Fibroblast of lung (primary cell): Measurements from ENCODE around the gene XPO6. TPM values are rescaled to one million over a fixed set of nuclear protein-coding genes. Genes with fewer than 3 reads are reported as not detected.

ENCODE experiments used
- DNase-seq, 2 donors: peaks; one replicate each; pipeline versions ENCODE4 v3.0.0 to v3.0.0-alpha.2; 2010; ENCODE audit warnings: low read depth in 2 of 2
- H2AFZ ChIP-seq: 2 replicates; pipeline ENCODE4 v1.5.1; 2012; ENCODE audit warnings: low read length, control low read depth, inconsistent platforms
- H3K27ac ChIP-seq: 2 replicates; pipeline ENCODE4 v1.5.1; 2011; ENCODE audit warnings: low read length, control low read depth; ENCODE audit not compliant: insufficient read depth
- H3K27me3 ChIP-seq: 2 replicates; pipeline ENCODE4 v1.5.1; 2011; ENCODE audit warnings: mild to moderate bottlenecking, low read length; ENCODE audit not compliant: control insufficient read depth, insufficient read depth
- H3K36me3 ChIP-seq: 2 replicates; pipeline ENCODE4 v1.5.1; 2011; ENCODE audit warnings: low read length; ENCODE audit not compliant: control insufficient read depth, insufficient read depth
- H3K4me1 ChIP-seq: 2 replicates; pipeline ENCODE4 v1.5.1; 2011; ENCODE audit warnings: low read length; ENCODE audit not compliant: control insufficient read depth, insufficient read depth; ENCODE audit errors: extremely low read depth
- H3K4me2 ChIP-seq: 2 replicates; pipeline ENCODE4 v1.5.1; 2011; ENCODE audit warnings: low read length, control low read depth; ENCODE audit not compliant: insufficient read depth; ENCODE audit errors: extremely low read depth
- H3K4me3 ChIP-seq, 4 experiments: fragments of 200-600 bp in 1 of 4; sonication (generic) in 1 of 4; replicated peaks in 1 of 4; 2 replicates each; pipeline ENCODE4 v1.5.1; 2011 to 2016; ENCODE audit warnings: low read length in 4 of 4, low read depth in 3 of 4, mild to moderate bottlenecking in 3 of 4, control low read depth in 2 of 4, inconsistent platforms in 1 of 4, mixed read lengths in 1 of 4; ENCODE audit not compliant: insufficient read depth in 1 of 4; ENCODE audit errors: control extremely low read depth in 1 of 4
- H3K79me2 ChIP-seq: 2 replicates; pipeline ENCODE4 v1.5.1; 2012; ENCODE audit warnings: mild to moderate bottlenecking, low read length, inconsistent platforms; ENCODE audit not compliant: control insufficient read depth, insufficient read depth
- H3K9ac ChIP-seq: 2 replicates; pipeline ENCODE4 v1.5.1; 2011; ENCODE audit warnings: mild to moderate bottlenecking, low read length, control low read depth; ENCODE audit not compliant: insufficient read depth
- H3K9me3 ChIP-seq: 2 replicates; pipeline ENCODE4 v1.5.1; 2012; ENCODE audit warnings: low read depth, low read length; ENCODE audit not compliant: control insufficient read depth, insufficient read depth
- H4K20me1 ChIP-seq: 2 replicates; pipeline ENCODE4 v1.5.1; 2011; ENCODE audit warnings: low read length; ENCODE audit not compliant: control insufficient read depth, insufficient read depth; ENCODE audit errors: extremely low read depth
- CTCF ChIP-seq, 2 donors: IDR thresholded peaks in 1 of 2; conservative IDR thresholded peaks in 1 of 2; 1 replicate in 1 of 2; 2 replicates in 1 of 2; pipeline ENCODE4 v1.5.1; 2011 to 2012; ENCODE audit warnings: low read length in 2 of 2, control low read depth in 1 of 2, inconsistent platforms in 1 of 2, low read depth in 1 of 2, mild to moderate bottlenecking in 1 of 2
- EZH2 ChIP-seq: IDR thresholded peaks from 2 replicates; pipeline ENCODE4 v1.5.1; 2012; ENCODE audit warnings: low read length, control low read depth, mild to moderate bottlenecking; ENCODE audit errors: missing control alignments
- polyA plus RNA-seq, 2 donors: library from polyadenylated mRNA; depleted of rRNA in 1 of 2; stranded (reverse) in 1 of 2; unstranded in 1 of 2; fragments of >200 nt; gene quantifications; 2 replicates each; pipeline ENCODE4 v1.2.1, GENCODE V29; 2011 to 2012; ENCODE audit warnings: missing spikeins in 1 of 2
- total RNA-seq: library from RNA; depleted of rRNA; stranded (reverse); fragments of >200 nt; gene quantifications from 2 replicates; pipeline ENCODE4 v1.2.1, GENCODE V29; 2014

Gene XPO6
- total and polyA plus RNA-seq, 2 donors (not counting 1 experiment from before 2014, with no cell fraction given), result 134 to 185 TPM

- peaks cover 2% of the 10 kb centered on the region for H3K4me1 ChIP-seq
- H3K9me3 ChIP-seq, result no peaks in the 10 kb centered on the region
- H2AFZ ChIP-seq, result no peak overlapping the region
- H3K27me3 ChIP-seq, result no peaks in the 10 kb centered on the region
- H3K27ac ChIP-seq, result no peak overlapping the region
- H3K4me3 ChIP-seq, result no peak overlapping the region
- peaks cover 2% of the 10 kb centered on the region for H4K20me1 ChIP-seq
- peaks cover 60% of the 10 kb centered on the region for H3K79me2 ChIP-seq
- no peak overlapping the region for H3K4me2 ChIP-seq
- peaks cover 10% of the 10 kb centered on the region for H3K36me3 ChIP-seq
- TF ChIP-seq CTCF (conservative IDR thresholded peaks at IDR 0.05 in 1 of 2, IDR thresholded peaks at IDR 0.05 in 1 of 2; ENCODE audit: low read depth in 1 of 2, low read length in 2 of 2) (no peak), EZH2 (no peak)
- DNase-seq, result no peak
- H3K9ac ChIP-seq, result no peak overlapping the region
Measured at GRCh38 chr16:28161626-28162025, 50.1 kb downstream of the XPO6 start.

- Histone ChIP-seq H3K79me2 (peaks cover 38% of the 10 kb centered on the region), H3K27ac (peak overlapping the region; percentile 57), H3K9ac (no peak overlapping the region), H3K4me3 (peak overlapping the region in 1 of 4 experiments; percentile 11), H3K4me1 (peaks cover 2% of the 10 kb centered on the region), H3K4me2 (no peak overlapping the region), H4K20me1 (peaks cover 2% of the 10 kb centered on the region), H3K36me3 (peaks cover 6% of the 10 kb centered on the region), H3K27me3 (no peaks in the 10 kb centered on the region), H2AFZ (no peak overlapping the region), H3K9me3 (no peaks in the 10 kb centered on the region)
- TF ChIP-seq CTCF (conservative IDR thresholded peaks at IDR 0.05 in 1 of 2, IDR thresholded peaks at IDR 0.05 in 1 of 2; ENCODE audit: low read depth in 1 of 2, low read length in 2 of 2) (no peak), EZH2 (no peak)
- DNase-seq, result peak in 1 of 2 donors; percentile 81
Measured at GRCh38 chr16:28158136-28158535, 53.6 kb downstream of the XPO6 start.

GRCh38 chr16:28156056-28156680 is 55.6 kb downstream of the XPO6 start:
- Histone ChIP-seq H3K4me2 (no peak overlapping the region), H3K9me3 (no peaks in the 10 kb centered on the region), H3K79me2 (peaks cover 23% of the 10 kb centered on the region), H3K4me1 (peaks cover 2% of the 10 kb centered on the region), H3K27ac (no peak overlapping the region), H3K9ac (no peak overlapping the region), H4K20me1 (no peaks in the 10 kb centered on the region), H2AFZ (no peak overlapping the region), H3K27me3 (no peaks in the 10 kb centered on the region), H3K4me3 (no peak overlapping the region), H3K36me3 (peaks cover 11% of the 10 kb centered on the region)
- DNase-seq, result no peak
- no peak for TF ChIP-seq CTCF (conservative IDR thresholded peaks at IDR 0.05 in 1 of 2, IDR thresholded peaks at IDR 0.05 in 1 of 2; ENCODE audit: low read depth in 1 of 2, low read length in 2 of 2)
- TF ChIP-seq EZH2, result no peak
